ENCODE data around the gene CYLD.
A peak's percentile ranks its signal among the peaks of the same experiment; 100 is the strongest.

Gene CYLD

GRCh38 chr16:50789757-50790156, 47.9 kb downstream of the CYLD start:
- DNase-seq = no peak

- DNase-seq = no peak
Observed at GRCh38 chr16:50791522-50791921, 49.6 kb downstream of the CYLD start.

- DNase-seq = no peak
Observed at GRCh38 chr16:50796829-50797228, 54.9 kb downstream of the CYLD start.

GRCh38 chr16:50797456-50797855, 55.6 kb downstream of the CYLD start:
- no peak for DNase-seq

GRCh38 chr16:50800074-50800473, 58.2 kb downstream of the CYLD start:
- no peak for DNase-seq

GRCh38 chr16:50801036-50801435, 59.1 kb downstream of the CYLD start:
- DNase-seq = no peak

GRCh38 chr16:50802000-50802399, 60.1 kb downstream of the CYLD start:
- DNase-seq = no peak

GRCh38 chr16:50802961-50803360, 61.1 kb downstream of the CYLD start:
- DNase-seq = no peak

GRCh38 chr16:50804290-50804907, 62.5 kb downstream of the CYLD start:
- no peak for DNase-seq

- peak; percentile 69 for DNase-seq
Observed at GRCh38 chr16:50806099-50807062, 64.5 kb downstream of the CYLD start.

GRCh38 chr16:50808929-50809538, 67.1 kb downstream of the CYLD start:
- DNase-seq = no peak

- no peak for DNase-seq
Observed at GRCh38 chr16:50809561-50809960, 67.7 kb downstream of the CYLD start.

- no peak for DNase-seq
Observed at GRCh38 chr16:50810241-50810965, 68.5 kb downstream of the CYLD start.

GRCh38 chr16:50812046-50812445, 70.2 kb downstream of the CYLD start:
- no peak for DNase-seq

GRCh38 chr16:50812876-50813466, 71.1 kb downstream of the CYLD start:
- DNase-seq = no peak

GRCh38 chr16:50814052-50814451, 72.2 kb downstream of the CYLD start:
- DNase-seq = no peak

- DNase-seq = no peak
Observed at GRCh38 chr16:50814541-50814940, 72.7 kb downstream of the CYLD start.

- no peak for DNase-seq
Observed at GRCh38 chr16:50815382-50815781, 73.5 kb downstream of the CYLD start.

- no peak for DNase-seq
Observed at GRCh38 chr16:50816901-50817555, 75.1 kb downstream of the CYLD start.

GRCh38 chr16:50818380-50818779, 76.5 kb downstream of the CYLD start:
- no peak for DNase-seq

- DNase-seq = no peak
Observed at GRCh38 chr16:50819706-50820105, 77.8 kb downstream of the CYLD start.

- DNase-seq = no peak
Observed at GRCh38 chr16:50820225-50820624, 78.3 kb downstream of the CYLD start.

Data from NCI-H2029 treated with DMSO at 0.1 percent for 48 hours (cell line).